ENCODE measurements around the gene FAM153A. TPM values are rescaled to one million over a fixed set of nuclear protein-coding genes. Genes with fewer than 3 reads are reported as not detected.
"Not testable (repeated sequence)": the region's sequence is repeated elsewhere in the genome, so short reads cannot be mapped to it uniquely, and the experiment has no call there.

FAM153A gene
- not detected in 2 replicates for polyA plus RNA-seq (2013)

GRCh38 chr5:177782792-177783633 is at the start of gene FAM153A:
Gene FAM153A (minus strand): TSS chr5:177782899.
- H2AK5ac ChIP-seq (ENCODE audit: low read length); H3K27me3 ChIP-seq (ENCODE audit: insufficient read depth, low read length); H4K91ac ChIP-seq (ENCODE audit: low read depth, low read length); H3K4me2 ChIP-seq (ENCODE audit: low read length); H3K9ac ChIP-seq (ENCODE audit: low read length); H3K4me1 ChIP-seq (ENCODE audit: control insufficient read depth in 1 of 2, insufficient read depth in 2 of 2, low read length in 2 of 2); H4K8ac ChIP-seq (ENCODE audit: low read depth, low read length); H3K4ac ChIP-seq (ENCODE audit: low read depth, low read length); H3K4me3 ChIP-seq (ENCODE audit: low read depth, low read length); H3K79me1 ChIP-seq (ENCODE audit: low read length); H3K27ac ChIP-seq (ENCODE audit: low read depth, low read length); DNase-seq; H4K12ac ChIP-seq (ENCODE audit: low read depth, low read length); H2AFZ ChIP-seq (ENCODE audit: insufficient read depth, low read length, poor library complexity); H3K9me3 ChIP-seq (ENCODE audit: insufficient read depth, low read depth, low read length); H2BK120ac ChIP-seq (ENCODE audit: insufficient read depth, low read length, poor library complexity); H3K23ac ChIP-seq (ENCODE audit: low read length); H2BK5ac ChIP-seq (ENCODE audit: low read depth, low read length, poor library complexity); H3K18ac ChIP-seq (ENCODE audit: low read length); H3K79me2 ChIP-seq (ENCODE audit: control insufficient read depth, insufficient read depth, low read length, poor library complexity); H3K14ac ChIP-seq (ENCODE audit: low read length); H3K36me3 ChIP-seq (ENCODE audit: control insufficient read depth in 1 of 2, insufficient read depth in 2 of 2, low read length in 2 of 2); H2BK12ac ChIP-seq (ENCODE audit: low read length): not testable (repeated sequence)
- no CpG with 5 or more reads among the region's 67 CpGs for WGBS (ENCODE audit: extremely low coverage, insufficient coverage, insufficient read length)

GRCh38 chr5:177832287-177832686 is 49.6 kb upstream of the FAM153A start:
- not testable (repeated sequence) for H2BK120ac ChIP-seq (ENCODE audit: insufficient read depth, low read length, poor library complexity); H2AFZ ChIP-seq (ENCODE audit: insufficient read depth, low read length, poor library complexity); H3K4me1 ChIP-seq (ENCODE audit: control insufficient read depth in 1 of 2, insufficient read depth in 2 of 2, low read length in 2 of 2); H3K27me3 ChIP-seq (ENCODE audit: insufficient read depth, low read length); H2BK12ac ChIP-seq (ENCODE audit: low read length); H3K9ac ChIP-seq (ENCODE audit: low read length); H2BK5ac ChIP-seq (ENCODE audit: low read depth, low read length, poor library complexity); H3K36me3 ChIP-seq (ENCODE audit: control insufficient read depth in 1 of 2, insufficient read depth in 2 of 2, low read length in 2 of 2); H3K18ac ChIP-seq (ENCODE audit: low read length); H3K4ac ChIP-seq (ENCODE audit: low read depth, low read length); H3K4me3 ChIP-seq (ENCODE audit: low read depth, low read length); H4K91ac ChIP-seq (ENCODE audit: low read depth, low read length); H4K8ac ChIP-seq (ENCODE audit: low read depth, low read length); DNase-seq; H3K79me2 ChIP-seq (ENCODE audit: control insufficient read depth, insufficient read depth, low read length, poor library complexity); H3K9me3 ChIP-seq (ENCODE audit: insufficient read depth, low read depth, low read length); H2AK5ac ChIP-seq (ENCODE audit: low read length); H3K14ac ChIP-seq (ENCODE audit: low read length); H4K12ac ChIP-seq (ENCODE audit: low read depth, low read length); H3K23ac ChIP-seq (ENCODE audit: low read length); H3K27ac ChIP-seq (ENCODE audit: low read depth, low read length); H3K79me1 ChIP-seq (ENCODE audit: low read length); H3K4me2 ChIP-seq (ENCODE audit: low read length)
- no CpG with 5 or more reads among the region's 4 CpGs for WGBS (ENCODE audit: extremely low coverage, insufficient coverage, insufficient read length)

DNA sequence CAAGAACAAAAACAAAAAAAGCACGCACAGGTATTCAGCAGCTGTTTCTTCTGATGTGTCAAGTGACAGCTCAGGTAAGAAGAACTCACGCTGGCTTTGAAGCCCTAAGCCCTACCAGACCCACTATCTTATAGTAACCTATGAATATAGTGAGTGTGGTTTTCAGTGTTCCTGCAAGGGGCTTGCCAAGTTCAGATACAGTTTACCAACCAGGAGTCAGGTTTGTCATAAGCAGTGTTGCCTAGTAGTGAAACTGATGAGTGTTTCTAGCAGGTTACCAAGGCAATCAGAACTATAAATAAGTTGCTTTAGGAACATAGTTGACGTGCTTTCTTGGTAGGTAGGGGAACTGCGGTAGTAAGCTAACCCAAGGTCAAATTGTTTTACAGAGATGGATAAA is 43.4 kb upstream of the FAM153A start:
- not testable (repeated sequence) for H3K23ac ChIP-seq (ENCODE audit: low read length); H3K9me3 ChIP-seq (ENCODE audit: insufficient read depth, low read depth, low read length); H4K8ac ChIP-seq (ENCODE audit: low read depth, low read length); H3K4ac ChIP-seq (ENCODE audit: low read depth, low read length); H3K14ac ChIP-seq (ENCODE audit: low read length); H4K91ac ChIP-seq (ENCODE audit: low read depth, low read length); H3K27me3 ChIP-seq (ENCODE audit: insufficient read depth, low read length); H2BK12ac ChIP-seq (ENCODE audit: low read length); H3K4me2 ChIP-seq (ENCODE audit: low read length); H3K79me2 ChIP-seq (ENCODE audit: control insufficient read depth, insufficient read depth, low read length, poor library complexity); H3K18ac ChIP-seq (ENCODE audit: low read length); H2AK5ac ChIP-seq (ENCODE audit: low read length); H3K79me1 ChIP-seq (ENCODE audit: low read length); H2BK120ac ChIP-seq (ENCODE audit: insufficient read depth, low read length, poor library complexity); H3K9ac ChIP-seq (ENCODE audit: low read length); DNase-seq; H2BK5ac ChIP-seq (ENCODE audit: low read depth, low read length, poor library complexity); H3K27ac ChIP-seq (ENCODE audit: low read depth, low read length); H2AFZ ChIP-seq (ENCODE audit: insufficient read depth, low read length, poor library complexity); H4K12ac ChIP-seq (ENCODE audit: low read depth, low read length); H3K4me3 ChIP-seq (ENCODE audit: low read depth, low read length); H3K4me1 ChIP-seq (ENCODE audit: control insufficient read depth in 1 of 2, insufficient read depth in 2 of 2, low read length in 2 of 2); H3K36me3 ChIP-seq (ENCODE audit: control insufficient read depth in 1 of 2, insufficient read depth in 2 of 2, low read length in 2 of 2)
- no CpG with 5 or more reads among the region's 4 CpGs for WGBS (ENCODE audit: extremely low coverage, insufficient coverage, insufficient read length)

GRCh38 chr5:177824776-177825175 is 42.1 kb upstream of the FAM153A start:
- not testable (repeated sequence) for H3K36me3 ChIP-seq (ENCODE audit: control insufficient read depth in 1 of 2, insufficient read depth in 2 of 2, low read length in 2 of 2); H2AK5ac ChIP-seq (ENCODE audit: low read length); H4K91ac ChIP-seq (ENCODE audit: low read depth, low read length); H3K79me1 ChIP-seq (ENCODE audit: low read length); H3K23ac ChIP-seq (ENCODE audit: low read length); H3K9me3 ChIP-seq (ENCODE audit: insufficient read depth, low read depth, low read length); H3K27ac ChIP-seq (ENCODE audit: low read depth, low read length); H3K27me3 ChIP-seq (ENCODE audit: insufficient read depth, low read length); H3K79me2 ChIP-seq (ENCODE audit: control insufficient read depth, insufficient read depth, low read length, poor library complexity); H2AFZ ChIP-seq (ENCODE audit: insufficient read depth, low read length, poor library complexity); H4K12ac ChIP-seq (ENCODE audit: low read depth, low read length); H3K18ac ChIP-seq (ENCODE audit: low read length); H2BK12ac ChIP-seq (ENCODE audit: low read length); H2BK5ac ChIP-seq (ENCODE audit: low read depth, low read length, poor library complexity); H2BK120ac ChIP-seq (ENCODE audit: insufficient read depth, low read length, poor library complexity); H3K4me3 ChIP-seq (ENCODE audit: low read depth, low read length); H3K4me1 ChIP-seq (ENCODE audit: control insufficient read depth in 1 of 2, insufficient read depth in 2 of 2, low read length in 2 of 2); H3K4me2 ChIP-seq (ENCODE audit: low read length); H3K9ac ChIP-seq (ENCODE audit: low read length); H3K14ac ChIP-seq (ENCODE audit: low read length); H3K4ac ChIP-seq (ENCODE audit: low read depth, low read length); DNase-seq; H4K8ac ChIP-seq (ENCODE audit: low read depth, low read length)
- WGBS (ENCODE audit: extremely low coverage, insufficient coverage, insufficient read length): no CpG with 5 or more reads among the region's 2 CpGs

Data from trophoblast cell (in vitro differentiated cells and primary cell).